Gastrocnemius medialis (tissue), 4 donors: ENCODE measurements around the gene DTNB. TPM values are rescaled to one million over a fixed set of nuclear protein-coding genes. Genes with fewer than 3 reads are reported as not detected.

Experiments
- ATAC-seq, 2 donors: fragments of 150-250 bp; one replicate each; pipeline ENCODE4 v1.9.1; 2016
- DNase-seq, 2 donors: peaks; one replicate each; pipeline ENCODE4 v3.0.0-alpha.2; 2019
- H3K27ac ChIP-seq, 4 donors: fragments of 200-600 bp; sonication (generic); 1 replicate in 1 of 4; 2 replicates in 3 of 4; pipeline ENCODE4 v1.5.1; 2016 to 2018; ENCODE audit warnings: mild to moderate bottlenecking in 2 of 4, moderate library complexity in 1 of 4
- H3K27me3 ChIP-seq, 3 donors: fragments of 200-600 bp; sonication (generic) in 2 of 3; 1 replicate in 1 of 3; 2 replicates in 2 of 3; pipeline versions ENCODE4 v1.5.1 to v1.6.0; 2016 to 2019; ENCODE audit warnings: mild to moderate bottlenecking in 1 of 3, moderate library complexity in 1 of 3
- H3K36me3 ChIP-seq, 2 donors: fragments of 200-600 bp; sonication (generic) in 1 of 2; one replicate each; pipeline ENCODE4 v1.5.1; 2017 to 2018
- H3K4me1 ChIP-seq, 2 donors: fragments of 200-600 bp; sonication (generic) in 1 of 2; one replicate each; pipeline ENCODE4 v1.5.1; 2016 to 2017; ENCODE audit warnings: mild to moderate bottlenecking in 2 of 2
- H3K4me3 ChIP-seq, 4 donors: fragments of 200-600 bp; sonication (generic) in 3 of 4; 1 replicate in 1 of 4; 2 replicates in 3 of 4; pipeline ENCODE4 v1.5.1; 2016 to 2019; ENCODE audit warnings: mild to moderate bottlenecking in 2 of 4
- H3K9me3 ChIP-seq, 3 donors: fragments of 200-600 bp; sonication (generic) in 2 of 3; 1 replicate in 1 of 3; 2 replicates in 2 of 3; pipeline ENCODE4 v1.5.1; 2016 to 2019
- CTCF ChIP-seq, 5 experiments: fragments of 450-650 bp in 3 of 5; fragments of 200-600 bp in 2 of 5; sonication (generic) in 2 of 5; IDR thresholded peaks in 4 of 5; conservative IDR thresholded peaks in 1 of 5; 1 replicate in 4 of 5; 2 replicates in 1 of 5; pipeline ENCODE4 v1.5.1; 2016 to 2019; ENCODE audit warnings: antibody characterized with exemption in 5 of 5, mild to moderate bottlenecking in 3 of 5, moderate library complexity in 3 of 5
- POLR2A ChIP-seq, 2 donors: fragments of 450-650 bp; IDR thresholded peaks; one replicate each; pipeline ENCODE4 v1.6.1; 2017; ENCODE audit warnings: antibody characterized with exemption in 2 of 2, mild to moderate bottlenecking in 2 of 2, moderate library complexity in 2 of 2
- in situ Hi-C, 4 donors: fragments of 200-750 bp; cut with MboI; loops; one replicate each; pipeline versions ENCODE4 v1.15.0 to v1.8.0; 2017; ENCODE audit warnings: low sequenced_read_pairs in 4 of 4
- intact Hi-C: fragments of 100-400 bp; cut with DNase I; formaldehyde crosslinking; loops from one replicate; pipeline ENCODE4 v1.15.1; 2023; ENCODE audit warnings: low total_unique reads
- total RNA-seq, 4 donors: library from RNA; depleted of rRNA; stranded (reverse); fragments of >200 nt; gene quantifications; one replicate each; pipeline versions ENCODE4 v1.1.0 to v1.2.3, GENCODE V29; 2016

DTNB gene
- total RNA-seq, 4 donors from 2014 or later = 1.0 to 6.6 (median 4.1) TPM

DNA sequence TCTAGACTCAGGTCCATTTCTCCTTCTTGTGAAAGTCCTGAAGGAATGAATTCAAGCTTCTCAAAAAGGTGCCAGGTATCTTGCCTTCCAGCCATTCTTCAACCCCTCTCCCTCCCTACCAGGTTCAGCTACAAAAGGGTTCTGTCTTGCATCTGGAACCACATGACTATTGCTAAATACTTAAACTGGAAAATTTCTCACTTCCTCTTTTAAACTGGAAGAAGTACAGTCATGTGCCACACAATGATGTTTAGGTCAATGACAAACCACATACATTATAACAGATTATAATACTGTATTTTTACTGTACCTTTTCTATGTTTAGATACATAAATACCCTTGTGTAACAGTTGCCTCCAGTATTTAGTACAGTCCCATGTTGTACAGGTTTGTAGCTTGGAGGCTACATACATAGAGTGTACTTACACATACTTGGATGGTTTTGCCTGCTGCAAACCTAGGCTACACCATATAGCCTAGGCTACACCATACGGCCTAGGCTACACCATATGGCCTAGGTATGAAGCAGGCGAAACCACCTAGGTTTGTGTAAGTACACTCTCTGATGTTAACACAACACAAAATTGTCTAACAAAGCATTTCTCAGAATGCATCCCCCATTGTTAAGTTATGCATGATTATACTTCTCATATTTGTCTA is 189.6 kb downstream of the DTNB start:
- in situ Hi-C loops (no loop called here), intact Hi-C loops (no loop called here)
- TF ChIP-seq POLR2A (IDR thresholded peaks at IDR 0.05) (no peak), CTCF (IDR thresholded peaks at IDR 0.05 in 4 of 5, conservative IDR thresholded peaks at IDR 0.05 in 1 of 5) (no peak)
- no peak overlapping the region for H3K27ac ChIP-seq
- ATAC-seq = no peak
- H3K4me1 ChIP-seq = no peaks in the 10 kb centered on the region
- no peaks in the 10 kb centered on the region for H3K9me3 ChIP-seq
- no peaks in the 10 kb centered on the region for H3K36me3 ChIP-seq
- no peak overlapping the region for H3K4me3 ChIP-seq
- no peak for DNase-seq
- H3K27me3 ChIP-seq = no peaks in the 10 kb centered on the region

DNA sequence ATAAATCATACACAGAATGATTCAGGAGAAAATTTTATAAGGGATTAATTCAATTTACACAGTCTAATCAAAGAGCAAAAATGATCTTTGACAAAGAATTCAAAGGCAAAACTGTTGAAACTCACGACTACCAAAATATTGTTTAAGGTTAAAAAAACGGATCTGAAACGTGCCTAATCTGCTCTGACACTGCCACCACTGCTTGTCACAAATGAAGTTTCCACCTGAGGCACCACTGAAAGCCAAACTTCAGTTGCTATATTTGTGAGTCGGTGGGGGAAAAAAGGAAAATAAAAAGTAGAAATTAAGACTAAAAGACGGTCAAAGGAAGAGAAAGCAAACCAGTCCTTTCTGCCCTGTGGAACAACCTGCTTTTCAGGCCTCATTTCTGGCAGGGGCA is 191.0 kb downstream of the DTNB start:
- intact Hi-C loops = no loop called here
- Histone ChIP-seq H3K4me3 (no peak overlapping the region), H3K4me1 (no peaks in the 10 kb centered on the region), H3K27me3 (no peaks in the 10 kb centered on the region), H3K9me3 (no peaks in the 10 kb centered on the region), H3K27ac (no peak overlapping the region), H3K36me3 (no peaks in the 10 kb centered on the region)
- in situ Hi-C loops = no loop called here
- no peak for TF ChIP-seq POLR2A (IDR thresholded peaks at IDR 0.05)
- TF ChIP-seq CTCF (IDR thresholded peaks at IDR 0.05 in 4 of 5, conservative IDR thresholded peaks at IDR 0.05 in 1 of 5) = no peak
- no peak for ATAC-seq
- no peak for DNase-seq

GRCh38 chr2:25481381-25482300 is 191.7 kb downstream of the DTNB start:
- DNase-seq (no peak), ATAC-seq (no peak)
- no peaks in the 10 kb centered on the region for H3K4me1 ChIP-seq
- H3K9me3 ChIP-seq = no peaks in the 10 kb centered on the region
- TF ChIP-seq CTCF (IDR thresholded peaks at IDR 0.05 in 4 of 5, conservative IDR thresholded peaks at IDR 0.05 in 1 of 5) (no peak), POLR2A (IDR thresholded peaks at IDR 0.05) (no peak)
- H3K27ac ChIP-seq = no peak overlapping the region
- intact Hi-C loops (no loop called here), in situ Hi-C loops (no loop called here)
- H3K36me3 ChIP-seq = no peaks in the 10 kb centered on the region
- H3K27me3 ChIP-seq = no peaks in the 10 kb centered on the region
- no peak overlapping the region for H3K4me3 ChIP-seq

DNA sequence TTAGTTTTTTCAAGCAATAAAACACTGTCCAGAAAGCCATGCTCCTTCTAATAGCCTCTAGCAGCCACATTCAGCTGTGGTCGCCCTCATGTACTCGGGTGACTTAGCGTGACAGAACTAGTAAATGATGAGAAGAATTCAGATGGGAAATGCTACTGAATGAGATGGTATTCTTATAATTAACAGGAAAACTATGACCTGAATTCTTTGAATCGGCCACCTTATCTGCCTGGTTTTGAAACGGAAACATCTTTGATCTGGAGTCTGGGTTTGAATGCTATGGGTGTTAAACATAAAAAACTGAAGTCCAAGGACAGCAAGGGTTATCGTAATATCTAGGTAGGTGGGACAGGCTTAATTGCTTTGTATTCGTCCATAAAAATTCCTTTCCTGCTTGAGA is 192.8 kb downstream of the DTNB start:
- H3K4me1 ChIP-seq = no peaks in the 10 kb centered on the region
- no peak for DNase-seq
- H3K9me3 ChIP-seq = no peaks in the 10 kb centered on the region
- no peak overlapping the region for H3K27ac ChIP-seq
- intact Hi-C loops = no loop called here
- in situ Hi-C loops = no loop called here
- TF ChIP-seq CTCF (IDR thresholded peaks at IDR 0.05 in 4 of 5, conservative IDR thresholded peaks at IDR 0.05 in 1 of 5) (no peak), POLR2A (IDR thresholded peaks at IDR 0.05) (no peak)
- ATAC-seq = no peak
- no peaks in the 10 kb centered on the region for H3K27me3 ChIP-seq
- no peak overlapping the region for H3K4me3 ChIP-seq
- H3K36me3 ChIP-seq = no peaks in the 10 kb centered on the region
